ENCODE data around the gene RAB8A.

Gene RAB8A

GRCh38 chr19:16111160-16111908, at the start of gene RAB8A:
Gene RAB8A, plus strand, starts transcription at chr19:16111889. Its CDS starts 13 bp downstream, at chr19:16111902.
- peak; percentile 98 to 99 for DNase-seq

- no peak for DNase-seq
Measured at GRCh38 chr19:16061943-16062342, 49.7 kb upstream of the RAB8A start.

- DNase-seq = no peak
Measured at GRCh38 chr19:16062789-16063188, 48.9 kb upstream of the RAB8A start.

GRCh38 chr19:16064209-16064889, 47.3 kb upstream of the RAB8A start:
- DNase-seq = no peak

GRCh38 chr19:16066611-16067104, 45.0 kb upstream of the RAB8A start:
- no peak for DNase-seq

- no peak for DNase-seq
Measured at GRCh38 chr19:16067205-16067938, 44.3 kb upstream of the RAB8A start.

- DNase-seq = no peak
Measured at GRCh38 chr19:16068696-16069259, 42.9 kb upstream of the RAB8A start.

GRCh38 chr19:16069813-16070365, 41.8 kb upstream of the RAB8A start:
- DNase-seq = no peak

GRCh38 chr19:16070366-16070990, 41.2 kb upstream of the RAB8A start:
- DNase-seq = no peak

- no peak for DNase-seq
Measured at GRCh38 chr19:16071072-16071691, 40.5 kb upstream of the RAB8A start.

GRCh38 chr19:16073481-16073880, 38.2 kb upstream of the RAB8A start:
- no peak for DNase-seq

GRCh38 chr19:16073988-16074387, 37.7 kb upstream of the RAB8A start:
- peak in 1 of 2 donors; percentile 14 for DNase-seq

GRCh38 chr19:16074488-16075365, 37.0 kb upstream of the RAB8A start:
- DNase-seq = no peak

- no peak for DNase-seq
Measured at GRCh38 chr19:16075430-16076153, 36.1 kb upstream of the RAB8A start.

- peak; percentile 45 to 68 for DNase-seq
Measured at GRCh38 chr19:16076154-16076957, 35.3 kb upstream of the RAB8A start, which contains the start of gene TPM4. Gene TPM4, plus strand, starts transcription at chr19:16076495. Its CDS starts 71 bp downstream, at chr19:16076566.

- peak in 1 of 2 donors; percentile 39 for DNase-seq
Measured at GRCh38 chr19:16076958-16077611, 34.6 kb upstream of the RAB8A start.

GRCh38 chr19:16077984-16078758, 33.5 kb upstream of the RAB8A start:
- no peak for DNase-seq

All from hippocampal formation (tissue), 2 donors.